HK-2 (cell line): ENCODE data around the gene DLGAP4.
A peak's percentile ranks its signal among the peaks of the same experiment; 100 is the strongest.

Experiments
- DNase-seq: peaks from one replicate; pipeline ENCODE4 v3.0.0-alpha.2; 2018; ENCODE audit not compliant: unreplicated experiment

Gene DLGAP4

GRCh38 chr20:36538026-36538722 lies 232.0 kb downstream of the DLGAP4 start:
- no peak for DNase-seq

- DNase-seq, result no peak
These were observed 234.5 kb downstream of the DLGAP4 start for GRCh38 chr20:36540551-36541211.

DNA sequence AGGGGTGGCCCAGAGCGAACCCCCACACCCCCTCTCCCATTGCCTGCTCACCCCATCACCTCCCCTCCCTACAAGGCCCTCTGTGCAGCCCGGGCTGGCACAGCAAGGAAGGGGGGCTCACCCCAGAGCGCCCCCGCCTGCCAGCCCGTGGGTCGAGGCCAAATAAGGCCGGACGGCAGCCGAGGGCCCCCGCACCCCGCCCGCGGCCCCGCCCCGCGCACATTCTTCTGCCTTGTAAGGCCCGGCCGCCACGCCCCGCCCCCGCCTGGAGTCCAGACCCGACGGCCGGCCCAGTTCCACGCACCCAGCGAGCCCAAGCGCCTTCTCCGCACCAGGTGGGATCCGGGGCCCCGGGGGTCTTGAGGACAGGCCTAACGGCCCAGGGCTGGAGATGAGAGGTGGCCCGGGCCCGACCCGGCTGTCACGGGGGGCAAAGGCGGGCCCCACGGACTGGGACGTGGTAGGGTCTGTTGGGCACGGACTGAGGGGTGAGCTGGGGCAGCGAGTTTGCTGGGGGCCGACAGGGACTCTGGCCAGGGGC lies 235.2 kb downstream of the DLGAP4 start, which contains the start of gene MYL9:
TSS of gene MYL9 (plus strand) at position 293 of the 541 bp plus-strand sequence. CDS start 3,366 bp downstream, outside the sequence.
- peak; percentile 91 for DNase-seq

GRCh38 chr20:36541768-36542488 lies 235.8 kb downstream of the DLGAP4 start:
- DNase-seq, result peak; percentile 72

DNA sequence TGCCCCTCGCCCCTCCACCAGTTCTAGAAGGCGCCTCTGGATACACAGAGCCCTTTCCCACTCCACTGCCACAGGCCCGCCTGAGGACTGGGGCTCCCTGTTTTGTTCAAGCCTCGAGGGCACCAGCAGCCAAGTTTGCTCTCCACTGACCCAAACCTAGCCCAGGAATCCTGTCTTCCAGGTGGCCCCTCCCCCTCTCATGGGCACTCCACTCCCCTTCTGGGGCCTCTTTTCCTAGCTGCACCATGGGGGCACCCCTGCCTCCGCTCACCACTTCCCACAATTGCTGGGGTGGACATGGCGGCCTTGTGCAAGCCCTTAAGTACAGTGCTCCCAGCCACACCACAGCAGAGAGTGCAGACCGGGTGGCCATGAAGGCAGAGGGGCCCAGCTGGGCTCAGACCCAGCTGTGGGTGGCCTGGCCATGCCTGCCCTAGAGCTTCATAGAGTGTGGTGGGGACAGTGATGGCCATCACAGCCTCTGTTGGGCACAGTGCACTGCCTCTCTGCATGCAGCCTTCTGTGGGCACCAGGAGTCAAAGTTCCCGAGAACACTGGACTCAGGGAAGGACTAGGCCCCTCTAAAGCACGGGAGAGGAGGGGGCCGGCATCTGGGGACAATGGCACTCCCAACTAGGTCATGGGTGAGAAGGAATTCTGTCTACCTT lies 236.5 kb downstream of the DLGAP4 start:
- no peak for DNase-seq

GRCh38 chr20:36543184-36544133 lies 237.3 kb downstream of the DLGAP4 start:
- peak; percentile 55 for DNase-seq

DNA sequence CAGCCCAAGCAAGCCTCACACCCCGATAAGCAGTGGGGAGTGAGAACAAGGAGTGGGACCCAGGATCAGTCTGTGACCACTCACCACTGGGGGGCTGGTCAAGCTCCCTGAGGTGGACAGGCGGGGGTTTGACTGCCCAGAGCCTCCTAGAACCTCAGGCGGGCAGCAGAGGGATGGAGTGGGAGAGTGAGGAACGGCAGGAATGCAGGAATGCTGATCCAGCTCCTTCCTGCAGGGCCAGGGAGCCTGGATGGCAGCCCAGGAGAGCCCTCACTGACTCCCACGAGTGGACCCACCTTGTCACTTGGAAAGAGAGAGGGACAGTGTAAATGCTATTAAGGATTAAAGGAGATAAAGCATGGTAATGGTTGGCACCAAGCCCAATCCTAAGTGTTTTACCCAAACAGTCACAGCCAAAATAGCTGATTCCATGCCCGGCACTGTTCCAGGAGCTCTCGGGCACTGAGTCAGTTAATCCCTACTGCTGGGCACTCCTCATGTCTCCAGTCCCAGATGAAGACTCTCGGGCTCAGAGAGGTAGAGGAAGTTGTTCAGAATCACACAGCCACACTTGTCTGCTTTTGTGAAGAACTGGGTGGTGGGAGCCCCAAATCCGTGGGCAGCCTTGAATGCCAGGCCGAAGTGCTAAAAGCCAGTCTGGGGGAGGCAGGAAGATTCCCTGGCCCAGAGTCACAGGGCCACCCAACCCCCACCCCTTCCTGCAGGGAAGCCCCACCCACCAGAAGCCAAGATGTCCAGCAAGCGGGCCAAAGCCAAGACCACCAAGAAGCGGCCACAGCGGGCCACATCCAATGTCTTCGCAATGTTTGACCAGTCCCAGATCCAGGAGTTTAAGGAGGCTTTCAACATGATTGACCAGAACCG lies 238.2 kb downstream of the DLGAP4 start:
- DNase-seq, result no peak

DNA sequence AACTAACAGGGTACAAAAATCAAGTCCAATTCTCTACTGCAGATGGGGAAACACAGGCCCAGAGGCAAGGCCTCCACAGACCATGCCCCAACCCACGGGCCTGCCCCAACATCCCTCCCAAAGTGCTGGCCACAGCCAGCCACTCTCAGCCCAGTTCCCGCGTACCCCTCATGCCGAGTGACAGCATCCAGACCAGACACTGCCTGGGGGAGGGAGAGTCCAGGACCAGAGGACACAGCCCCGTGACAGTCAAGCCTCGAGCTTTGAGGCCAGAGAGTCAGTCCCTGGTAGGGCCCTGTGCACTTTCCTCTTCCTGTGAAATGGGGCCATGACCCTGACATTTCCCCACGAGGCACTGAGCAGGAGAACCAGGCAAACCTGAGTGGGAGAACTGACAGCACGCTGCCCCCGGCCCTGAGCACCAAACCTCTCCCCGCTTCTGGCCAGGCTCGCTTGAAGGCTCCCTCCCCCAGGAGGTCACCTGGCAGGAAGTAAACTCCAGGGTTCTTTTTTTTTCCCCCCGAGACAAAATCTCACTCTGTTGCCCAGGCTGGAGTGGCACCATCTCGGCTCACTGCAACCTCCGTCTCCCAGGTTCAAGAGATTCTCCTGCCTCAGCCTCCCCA lies 240.1 kb downstream of the DLGAP4 start:
- no peak for DNase-seq

DNA sequence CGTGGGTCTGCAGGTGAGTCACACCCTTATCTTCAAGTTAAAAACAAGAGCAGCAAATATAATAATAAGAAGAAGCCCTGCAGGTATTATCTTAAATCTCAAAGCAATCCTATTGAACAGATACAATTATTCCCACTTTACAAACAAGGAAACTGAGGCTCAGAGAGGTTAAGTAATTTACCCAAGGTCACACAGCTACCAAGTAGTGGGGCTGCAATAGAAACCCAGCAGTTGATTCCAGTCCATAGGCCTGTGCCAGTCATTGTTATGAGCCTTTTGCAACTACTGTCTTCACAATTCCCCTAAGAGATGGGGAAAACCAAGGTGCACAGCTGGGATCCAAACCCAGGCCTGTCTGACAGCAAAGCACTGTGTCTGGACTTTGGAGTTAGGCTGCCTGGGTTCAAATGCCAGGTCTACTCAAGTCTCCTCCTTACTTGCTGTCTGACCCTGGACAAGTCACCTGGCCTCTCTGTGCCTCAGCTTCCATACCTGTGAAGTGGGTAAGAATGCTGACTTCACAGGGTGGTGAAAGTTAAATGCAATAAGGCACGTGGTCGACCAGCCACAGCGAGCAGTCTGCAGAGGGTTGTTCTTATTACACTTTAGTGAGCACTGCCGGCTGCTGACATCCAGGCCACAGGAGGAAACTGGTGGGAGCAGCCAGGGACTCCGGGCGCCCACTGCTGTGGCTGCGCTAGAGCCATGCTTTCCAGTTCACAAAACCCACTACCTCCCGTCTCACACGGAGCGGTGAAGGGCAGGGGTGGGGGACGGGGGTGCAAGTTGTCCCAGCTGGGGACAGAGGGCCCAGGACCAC lies 241.3 kb downstream of the DLGAP4 start:
- DNase-seq, result no peak

GRCh38 chr20:36548006-36548315 lies 241.8 kb downstream of the DLGAP4 start:
- DNase-seq, result no peak

DNA sequence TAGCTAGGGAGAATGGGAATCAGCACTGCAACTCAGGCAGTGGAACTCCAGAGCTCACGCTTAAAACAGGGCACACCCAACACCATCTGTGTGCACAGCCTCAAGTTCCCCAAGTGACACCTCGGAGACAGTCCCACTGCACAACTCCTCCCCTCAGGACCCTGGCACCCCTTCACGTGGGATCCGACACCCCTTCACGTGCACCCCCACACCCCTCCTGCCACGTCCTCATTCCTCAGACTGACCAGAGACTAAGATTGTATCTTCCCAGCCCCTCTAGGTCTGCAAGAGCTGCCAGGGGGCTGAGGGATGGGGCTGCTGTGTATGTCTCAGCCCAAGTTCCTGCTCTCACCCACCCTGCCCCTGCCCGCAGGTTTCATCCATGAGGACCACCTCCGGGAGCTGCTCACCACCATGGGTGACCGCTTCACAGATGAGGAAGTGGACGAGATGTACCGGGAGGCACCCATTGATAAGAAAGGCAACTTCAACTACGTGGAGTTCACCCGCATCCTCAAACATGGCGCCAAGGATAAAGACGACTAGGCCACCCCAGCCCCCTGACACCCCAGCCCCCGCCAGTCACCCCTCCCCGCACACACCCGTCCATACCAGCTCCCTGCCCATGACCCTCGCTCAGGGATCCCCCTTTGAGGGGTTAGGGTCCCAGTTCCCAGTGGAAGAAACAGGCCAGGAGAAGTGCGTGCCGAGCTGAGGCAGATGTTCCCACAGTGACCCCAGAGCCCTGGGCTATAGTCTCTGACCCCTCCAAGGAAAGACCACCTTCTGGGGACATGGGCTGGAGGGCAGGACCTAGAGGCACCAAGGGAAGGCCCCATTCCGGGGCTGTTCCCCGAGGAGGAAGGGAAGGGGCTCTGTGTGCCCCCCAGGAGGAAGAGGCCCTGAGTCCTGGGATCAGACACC lies 242.8 kb downstream of the DLGAP4 start:
- DNase-seq, result no peak

GRCh38 chr20:36549628-36549941 lies 243.4 kb downstream of the DLGAP4 start:
- DNase-seq, result no peak

GRCh38 chr20:36549942-36550789 lies 244.0 kb downstream of the DLGAP4 start:
- peak; percentile 51 for DNase-seq

GRCh38 chr20:36550790-36551299 lies 244.7 kb downstream of the DLGAP4 start:
- peak; percentile 57 for DNase-seq

DNA sequence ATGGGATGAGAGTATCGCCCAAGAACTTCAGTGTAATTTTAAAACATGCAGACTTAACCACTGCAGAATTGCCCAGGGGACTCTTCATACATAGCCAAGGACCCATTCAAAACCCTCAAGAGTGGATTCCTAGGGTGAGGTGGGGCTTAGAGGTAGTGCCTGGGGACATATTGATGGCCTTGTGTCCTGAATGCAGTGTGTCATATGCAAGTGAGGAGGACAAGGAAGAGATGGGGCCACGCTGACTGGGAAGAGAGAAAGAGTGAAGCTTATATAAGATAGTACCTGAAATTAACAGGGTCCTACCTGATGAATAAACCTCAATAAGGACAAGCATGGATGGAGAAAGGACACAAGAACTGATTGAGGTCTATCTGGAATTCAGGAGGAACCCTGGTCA lies 249.1 kb downstream of the DLGAP4 start:
- DNase-seq, result no peak

GRCh38 chr20:36562724-36563123 lies 256.6 kb downstream of the DLGAP4 start:
- DNase-seq, result no peak
